MM.1S (cell line): ENCODE measurements around the gene UNC13C.

Experiments used
- CTCF ChIP-seq: fragments of 300-600 bp; sonication (generic); IDR thresholded peaks from 2 replicates; pipeline ENCODE4 v1.5.1; 2016; ENCODE audit warnings: antibody characterized with exemption, low read length, mixed read lengths
- EZH2 ChIP-seq: fragments of 300-600 bp; sonication (generic); optimal IDR thresholded peaks from 2 replicates; pipeline ENCODE3; 2017; ENCODE audit warnings: low read depth, mild to moderate bottlenecking, antibody characterized with exemption, low read length, mixed read lengths
- EZH2phosphoT487 ChIP-seq: fragments of 300-600 bp; sonication (generic); IDR thresholded peaks from 2 replicates; pipeline ENCODE4 v1.6.1; 2018; ENCODE audit warnings: antibody characterized with exemption, low read length

- TF ChIP-seq CTCF (no peak), EZH2 (no peak), EZH2phosphoT487 (no peak)
Measured at GRCh38 chr15:54550954-54551353, 572.7 kb downstream of the UNC13C start.
